GM12875 (cell line): ENCODE results near the gene CLSTN2.

Experiments
- H3K4me3 ChIP-seq: one replicate; pipeline ENCODE4 v1.5.1; 2011; ENCODE audit warnings: low read depth, low read length, control low read depth
- TF ChIP-seq, protein P1 (sequence below): IDR thresholded peaks from 2 replicates; pipeline ENCODE4 v1.5.1; 2011; ENCODE audit warnings: low read depth, mild to moderate bottlenecking, control low read depth, inconsistent platforms, low read length, moderate library complexity, borderline replicate concordance; ENCODE audit not compliant: insufficient read depth

CLSTN2 gene

DNA sequence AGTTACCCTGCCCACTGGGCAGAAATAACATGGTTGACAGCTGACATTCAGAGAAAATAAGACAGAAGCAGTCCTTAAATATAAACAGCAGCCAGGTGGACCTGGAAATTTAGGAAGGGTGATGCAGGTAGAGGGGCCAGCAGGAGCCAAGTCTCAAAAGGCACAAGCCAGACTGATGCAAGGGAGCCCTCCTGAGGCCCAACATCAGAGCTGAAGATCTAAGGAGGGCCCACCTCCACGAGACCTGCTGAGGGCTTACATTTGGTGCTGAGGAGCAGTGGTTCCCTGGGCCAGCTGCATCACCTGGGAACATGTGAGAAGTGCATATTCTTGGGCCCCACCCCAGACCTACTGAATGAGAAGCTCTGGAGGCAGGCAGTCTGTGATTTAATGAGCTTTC, 637.3 kb downstream of the CLSTN2 start:
- no peak overlapping the region for H3K4me3 ChIP-seq
- TF ChIP-seq, protein P1, sequence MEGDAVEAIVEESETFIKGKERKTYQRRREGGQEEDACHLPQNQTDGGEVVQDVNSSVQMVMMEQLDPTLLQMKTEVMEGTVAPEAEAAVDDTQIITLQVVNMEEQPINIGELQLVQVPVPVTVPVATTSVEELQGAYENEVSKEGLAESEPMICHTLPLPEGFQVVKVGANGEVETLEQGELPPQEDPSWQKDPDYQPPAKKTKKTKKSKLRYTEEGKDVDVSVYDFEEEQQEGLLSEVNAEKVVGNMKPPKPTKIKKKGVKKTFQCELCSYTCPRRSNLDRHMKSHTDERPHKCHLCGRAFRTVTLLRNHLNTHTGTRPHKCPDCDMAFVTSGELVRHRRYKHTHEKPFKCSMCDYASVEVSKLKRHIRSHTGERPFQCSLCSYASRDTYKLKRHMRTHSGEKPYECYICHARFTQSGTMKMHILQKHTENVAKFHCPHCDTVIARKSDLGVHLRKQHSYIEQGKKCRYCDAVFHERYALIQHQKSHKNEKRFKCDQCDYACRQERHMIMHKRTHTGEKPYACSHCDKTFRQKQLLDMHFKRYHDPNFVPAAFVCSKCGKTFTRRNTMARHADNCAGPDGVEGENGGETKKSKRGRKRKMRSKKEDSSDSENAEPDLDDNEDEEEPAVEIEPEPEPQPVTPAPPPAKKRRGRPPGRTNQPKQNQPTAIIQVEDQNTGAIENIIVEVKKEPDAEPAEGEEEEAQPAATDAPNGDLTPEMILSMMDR, result no peak

GRCh38 chr3:140573011-140573410, 638.0 kb downstream of the CLSTN2 start:
- H3K4me3 ChIP-seq, result no peak overlapping the region
- TF ChIP-seq, protein P1, result no peak

- no peak overlapping the region for H3K4me3 ChIP-seq
- TF ChIP-seq, protein P1, result no peak
Measured at GRCh38 chr3:140574375-140574774, 639.4 kb downstream of the CLSTN2 start.

- H3K4me3 ChIP-seq, result no peak overlapping the region
- TF ChIP-seq, protein P1, result no peak
Measured at GRCh38 chr3:140576449-140576848, 641.5 kb downstream of the CLSTN2 start.

GRCh38 chr3:140577911-140578310, 642.9 kb downstream of the CLSTN2 start:
- H3K4me3 ChIP-seq, result no peak overlapping the region
- TF ChIP-seq, protein P1, result no peak

DNA sequence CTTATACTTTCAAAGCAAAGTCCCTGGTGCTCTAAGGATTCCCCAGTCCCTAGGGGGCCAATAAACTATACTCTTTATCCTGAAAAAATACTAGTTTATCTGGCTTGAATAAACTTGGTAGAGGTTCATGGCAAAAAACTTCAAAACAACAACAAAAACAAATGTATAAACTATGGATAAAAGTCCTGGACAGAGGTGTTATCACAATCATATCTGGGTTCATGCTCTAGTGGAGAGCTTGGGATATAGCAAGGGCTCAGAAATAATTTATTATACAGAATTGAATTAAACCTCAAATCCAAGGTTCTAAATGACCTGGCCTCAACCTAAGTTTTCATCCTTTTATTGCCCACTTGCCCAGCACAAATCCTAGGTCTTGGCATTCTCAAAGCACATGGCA, 644.3 kb downstream of the CLSTN2 start:
- H3K4me3 ChIP-seq, result no peak overlapping the region
- TF ChIP-seq, protein P1, result no peak

GRCh38 chr3:140580746-140581145, 645.8 kb downstream of the CLSTN2 start:
- TF ChIP-seq, protein P1, result no peak
- no peak overlapping the region for H3K4me3 ChIP-seq
